ENCODE data around the gene ADAM10. TPM values are rescaled to one million over a fixed set of nuclear protein-coding genes. Genes with fewer than 3 reads are reported as not detected.
A peak's percentile ranks its signal among the peaks of the same experiment; 100 is the strongest.
"Not testable (repeated sequence)": the region's sequence is repeated elsewhere in the genome, so short reads cannot be mapped to it uniquely, and the experiment has no call there.

ADAM10 gene
- total and polyA plus RNA-seq, 8 donors, result 6.1 to 96.2 (median 32.2) TPM

- no peaks in the 10 kb centered on the region for H3K27me3 ChIP-seq
- H3K4me3 ChIP-seq, result no peak overlapping the region
- DNase-seq (no peak), ATAC-seq (no peak), FAIRE-seq (no peak)
- H3K4me1 ChIP-seq, result peaks cover 0 to 9% (median 4%) of the 10 kb centered on the region in 3 donors
- no peaks in the 10 kb centered on the region for H3K36me3 ChIP-seq
- WGBS, 2 donors, result 97 to 98% methylated on average over 4 of the region's 4 CpGs
- no peaks in the 10 kb centered on the region for H3K9me3 ChIP-seq
- TF ChIP-seq CTCF (IDR thresholded peaks at IDR 0.05), result no peak
- H3K27ac ChIP-seq, result no peak overlapping the region
- intact Hi-C loops (cut with DNase I), result no loop called here
These were observed 142.9 kb downstream of the ADAM10 start for GRCh38 chr15:58606577-58607080.

DNA sequence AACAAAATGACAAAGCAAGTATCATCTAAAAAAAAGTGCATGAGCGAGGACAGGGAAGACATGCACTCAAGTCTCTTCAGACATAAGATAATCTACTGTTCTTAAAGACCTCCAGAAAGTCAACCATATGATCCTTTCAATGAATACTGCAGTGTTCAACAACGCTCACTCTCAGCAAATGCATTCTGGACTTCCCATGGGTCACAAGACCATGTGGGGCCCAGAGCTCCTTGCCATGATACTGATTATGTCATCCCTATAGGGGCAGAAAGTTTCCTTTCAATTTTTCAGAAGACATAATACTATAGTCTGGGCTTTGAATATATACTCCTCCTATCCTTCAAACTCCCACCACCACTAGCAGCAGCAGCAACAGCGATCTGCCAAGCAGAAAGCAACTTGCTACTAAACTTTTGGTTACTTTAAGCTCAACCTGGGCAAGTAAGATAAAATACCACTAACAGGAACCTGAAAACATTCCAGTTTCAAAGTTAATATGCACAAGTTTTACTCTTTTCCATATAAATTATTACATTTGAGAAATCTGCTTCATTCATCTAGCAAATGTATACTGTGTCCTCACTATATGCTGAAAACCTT is 143.5 kb downstream of the ADAM10 start:
- TF ChIP-seq CTCF (IDR thresholded peaks at IDR 0.05), result no peak
- 98 to 99% methylated on average over 3 of the region's 3 CpGs for WGBS, 2 donors
- Histone ChIP-seq H3K4me3 (no peak overlapping the region), H3K4me1 (peaks cover 0 to 9% (median 4%) of the 10 kb centered on the region in 3 donors), H3K36me3 (no peaks in the 10 kb centered on the region), H3K27ac (no peak overlapping the region), H3K9me3 (no peaks in the 10 kb centered on the region), H3K27me3 (no peaks in the 10 kb centered on the region)
- intact Hi-C loops (cut with DNase I), result no loop called here
- DNase-seq (no peak), FAIRE-seq (no peak), ATAC-seq (no peak)

GRCh38 chr15:58604455-58604923 is 145.0 kb downstream of the ADAM10 start:
- Histone ChIP-seq H3K36me3 (no peaks in the 10 kb centered on the region), H3K27me3 (no peaks in the 10 kb centered on the region), H3K4me3 (no peak overlapping the region), H3K9me3 (no peaks in the 10 kb centered on the region), H3K27ac (peak overlapping the region; percentile 36 to 67 (median 54)), H3K4me1 (peaks cover 0 to 9% (median 4%) of the 10 kb centered on the region in 3 donors)
- 39 to 46% methylated on average over 4 of the region's 4 CpGs for WGBS, 2 donors
- intact Hi-C loops (cut with DNase I), result no loop called here
- DNase-seq (peak in 1 of 6 donors; percentile 29), FAIRE-seq (no peak), ATAC-seq (peak; percentile 88 to 93 (median 90))
- no peak for TF ChIP-seq CTCF (IDR thresholded peaks at IDR 0.05)

GRCh38 chr15:58603927-58604326 is 145.6 kb downstream of the ADAM10 start:
- intact Hi-C loops (cut with DNase I); H3K4me1 ChIP-seq; H3K27me3 ChIP-seq; DNase-seq; FAIRE-seq; H3K36me3 ChIP-seq; H3K4me3 ChIP-seq; H3K9me3 ChIP-seq: not testable (repeated sequence)
- H3K27ac ChIP-seq, result peak overlapping the region; percentile 35 to 67 (median 54)
- ATAC-seq, result peak in 2 of 4 donors; percentile 19 to 23
- WGBS, 2 donors, result 67 to 79% methylated on average over 8 of the region's 8 CpGs

- 63 to 65% methylated on average over 2 of the region's 2 CpGs for WGBS, 2 donors
- DNase-seq, result no peak
- peaks cover 0 to 9% (median 4%) of the 10 kb centered on the region in 3 donors for H3K4me1 ChIP-seq
- intact Hi-C loops (cut with DNase I), result no loop called here
- ATAC-seq, result no peak
- H3K27me3 ChIP-seq, result no peaks in the 10 kb centered on the region
- H3K4me3 ChIP-seq, result no peak overlapping the region
- no peaks in the 10 kb centered on the region for H3K9me3 ChIP-seq
- no peak overlapping the region for H3K27ac ChIP-seq
- H3K36me3 ChIP-seq, result no peaks in the 10 kb centered on the region
- FAIRE-seq, result no peak
- no peak for TF ChIP-seq CTCF (IDR thresholded peaks at IDR 0.05)
These were observed 146.7 kb downstream of the ADAM10 start for GRCh38 chr15:58602823-58603222.

All from pancreas (tissue), 10 donors.